Activated CD4-positive, alpha-beta T cell treated with anti-CD3 and anti-CD28 coated beads, Interleukin-10, Interleukin-2, amounts not matched to agents 100 ng/mL and 50 ng/mL, durations not matched to agents 16 hours and 8 hours (primary cell): ENCODE measurements around the gene PSMD8.
A peak's percentile ranks its signal among the peaks of the same experiment; 100 is the strongest.
"Not testable (repeated sequence)": the region's sequence is repeated elsewhere in the genome, so short reads cannot be mapped to it uniquely, and the experiment has no call there.

Experiments used
- DNase-seq: peaks from one replicate; pipeline ENCODE4 v3.0.0-alpha.2; 2020

Gene PSMD8

GRCh38 chr19:38374332-38375097 lies at the start of gene PSMD8:
Gene PSMD8 (plus strand): TSS chr19:38374571. CDS start chr19:38374602, 31 bp downstream.
- DNase-seq: peak; percentile 100

- DNase-seq: no peak
Observed at GRCh38 chr19:38326591-38326990, 47.8 kb upstream of the PSMD8 start.

GRCh38 chr19:38329651-38330050 lies 44.7 kb upstream of the PSMD8 start:
- no peak for DNase-seq

- DNase-seq: no peak
Observed at GRCh38 chr19:38331728-38332127, 42.6 kb upstream of the PSMD8 start.

- no peak for DNase-seq
Observed at GRCh38 chr19:38333245-38333644, 41.1 kb upstream of the PSMD8 start.

GRCh38 chr19:38335949-38336637 lies 38.3 kb upstream of the PSMD8 start:
- DNase-seq: peak; percentile 98

- DNase-seq: peak; percentile 97
Observed at GRCh38 chr19:38336638-38337359, 37.6 kb upstream of the PSMD8 start.

- no peak for DNase-seq
Observed at GRCh38 chr19:38337360-38337653, 37.1 kb upstream of the PSMD8 start.

GRCh38 chr19:38339011-38339410 lies 35.4 kb upstream of the PSMD8 start:
- not testable (repeated sequence) for DNase-seq

- no peak for DNase-seq
Observed at GRCh38 chr19:38340927-38341326, 33.4 kb upstream of the PSMD8 start.

GRCh38 chr19:38346837-38347236 lies 27.5 kb upstream of the PSMD8 start:
- no peak for DNase-seq

- DNase-seq: no peak
Observed at GRCh38 chr19:38350883-38351282, 23.5 kb upstream of the PSMD8 start.

- no peak for DNase-seq
Observed at GRCh38 chr19:38351865-38352395, 22.4 kb upstream of the PSMD8 start.

GRCh38 chr19:38352611-38353010 lies 21.8 kb upstream of the PSMD8 start:
- DNase-seq: no peak

GRCh38 chr19:38355728-38356725 lies 18.3 kb upstream of the PSMD8 start:
- DNase-seq: no peak

- no peak for DNase-seq
Observed at GRCh38 chr19:38358071-38358470, 16.3 kb upstream of the PSMD8 start.

GRCh38 chr19:38359242-38360021 lies 14.9 kb upstream of the PSMD8 start:
- DNase-seq: no peak

GRCh38 chr19:38360351-38360750 lies 14.0 kb upstream of the PSMD8 start:
- DNase-seq: no peak

- no peak for DNase-seq
Observed at GRCh38 chr19:38360839-38361631, 13.3 kb upstream of the PSMD8 start.

- DNase-seq: peak; percentile 82
Observed at GRCh38 chr19:38361633-38362075, 12.7 kb upstream of the PSMD8 start.
